Uterus (tissue), 2 donors: ENCODE data around the gene PRRX1.

Source experiments
- POLR2A ChIP-seq, 2 donors: fragments of 450-650 bp; IDR thresholded peaks; one replicate each; pipeline ENCODE4 v1.6.1; 2016; ENCODE audit warnings: antibody characterized with exemption in 2 of 2, mild to moderate bottlenecking in 1 of 2, moderate library complexity in 1 of 2
- TF ChIP-seq, protein P1 (sequence below), 4 experiments: fragments of 200-600 bp in 2 of 4; fragments of 450-650 bp in 2 of 4; sonication (generic) in 2 of 4; IDR thresholded peaks; one replicate each; pipeline ENCODE4 v1.5.1; 2016 to 2019; ENCODE audit warnings: antibody characterized with exemption in 4 of 4, mild to moderate bottlenecking in 2 of 4, moderate library complexity in 1 of 4

DNA sequence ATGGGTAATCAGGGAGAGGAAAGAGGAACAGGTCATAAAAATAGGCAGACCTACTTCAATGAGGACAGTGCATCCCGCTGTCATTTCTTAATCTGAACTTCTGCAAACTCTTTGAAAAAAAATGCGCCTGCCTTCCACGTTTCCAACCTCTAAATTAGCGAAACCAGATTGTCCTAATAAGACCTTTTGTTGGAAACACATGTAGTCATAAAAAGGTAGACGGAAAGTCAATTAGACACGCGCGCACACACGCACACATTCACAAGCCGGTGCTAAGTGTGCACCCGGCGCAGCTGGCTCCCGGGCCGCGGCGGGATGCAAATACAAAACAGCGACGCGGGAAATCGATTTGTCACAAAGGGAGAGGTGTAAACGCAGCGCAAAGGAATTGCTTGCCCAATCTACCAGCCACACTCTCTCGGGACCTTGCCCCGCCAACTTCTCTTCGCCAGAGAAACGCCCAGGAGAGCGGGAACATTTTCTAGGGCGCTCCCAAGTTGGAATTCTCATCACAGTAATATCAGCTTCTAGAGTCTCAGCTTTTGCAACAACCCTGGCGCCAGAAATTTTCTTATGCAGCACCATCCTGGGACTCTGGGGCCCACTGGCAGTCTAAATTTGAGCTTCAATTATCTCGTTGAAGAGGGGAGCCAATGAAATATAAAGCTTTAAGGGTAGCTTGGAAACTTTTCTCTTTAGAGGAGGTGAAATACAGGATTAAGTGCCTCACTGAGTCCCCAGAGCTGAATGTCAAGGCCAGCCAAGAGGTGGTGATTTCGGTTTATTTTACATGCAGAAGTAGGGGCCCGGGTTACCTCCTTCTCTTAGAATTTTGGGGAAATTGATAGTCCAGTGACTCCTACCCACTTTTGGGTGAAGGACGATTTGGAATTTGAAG is 4.5 kb downstream of the PRRX1 start:
- TF ChIP-seq, protein P1, sequence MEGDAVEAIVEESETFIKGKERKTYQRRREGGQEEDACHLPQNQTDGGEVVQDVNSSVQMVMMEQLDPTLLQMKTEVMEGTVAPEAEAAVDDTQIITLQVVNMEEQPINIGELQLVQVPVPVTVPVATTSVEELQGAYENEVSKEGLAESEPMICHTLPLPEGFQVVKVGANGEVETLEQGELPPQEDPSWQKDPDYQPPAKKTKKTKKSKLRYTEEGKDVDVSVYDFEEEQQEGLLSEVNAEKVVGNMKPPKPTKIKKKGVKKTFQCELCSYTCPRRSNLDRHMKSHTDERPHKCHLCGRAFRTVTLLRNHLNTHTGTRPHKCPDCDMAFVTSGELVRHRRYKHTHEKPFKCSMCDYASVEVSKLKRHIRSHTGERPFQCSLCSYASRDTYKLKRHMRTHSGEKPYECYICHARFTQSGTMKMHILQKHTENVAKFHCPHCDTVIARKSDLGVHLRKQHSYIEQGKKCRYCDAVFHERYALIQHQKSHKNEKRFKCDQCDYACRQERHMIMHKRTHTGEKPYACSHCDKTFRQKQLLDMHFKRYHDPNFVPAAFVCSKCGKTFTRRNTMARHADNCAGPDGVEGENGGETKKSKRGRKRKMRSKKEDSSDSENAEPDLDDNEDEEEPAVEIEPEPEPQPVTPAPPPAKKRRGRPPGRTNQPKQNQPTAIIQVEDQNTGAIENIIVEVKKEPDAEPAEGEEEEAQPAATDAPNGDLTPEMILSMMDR (IDR thresholded peaks at IDR 0.05): no peak
- no peak for TF ChIP-seq POLR2A (IDR thresholded peaks at IDR 0.05)
